ENCODE measurements around the gene CSTF2.
"Not testable (repeated sequence)": the region's sequence is repeated elsewhere in the genome, so short reads cannot be mapped to it uniquely, and the experiment has no call there.

CSTF2 gene

GRCh38 chrX:100819837-100820666 lies at the start of gene CSTF2:
TSS of gene CSTF2 (plus strand) at chrX:100820391. CDS start at chrX:100820417, 26 bp downstream.
- peak; percentile 79 for DNase-seq

GRCh38 chrX:100796371-100796770 lies 23.8 kb upstream of the CSTF2 start:
- not testable (repeated sequence) for DNase-seq

GRCh38 chrX:100797359-100797758 lies 22.8 kb upstream of the CSTF2 start:
- no peak for DNase-seq

- no peak for DNase-seq
These were observed 21.5 kb upstream of the CSTF2 start for GRCh38 chrX:100798484-100799214.

- DNase-seq = no peak
These were observed 17.3 kb upstream of the CSTF2 start for GRCh38 chrX:100802843-100803242.

- DNase-seq = no peak
These were observed 15.4 kb upstream of the CSTF2 start for GRCh38 chrX:100804780-100805179.

- DNase-seq = not testable (repeated sequence)
These were observed 11.9 kb upstream of the CSTF2 start for GRCh38 chrX:100808265-100808664.

GRCh38 chrX:100812216-100813158 lies 7.7 kb upstream of the CSTF2 start:
- no peak for DNase-seq

GRCh38 chrX:100817340-100817739 lies 2.9 kb upstream of the CSTF2 start:
- no peak for DNase-seq

- no peak for DNase-seq
These were observed 706 bp upstream of the CSTF2 start for GRCh38 chrX:100819534-100819836.

GRCh38 chrX:100829730-100830129 lies 9.5 kb downstream of the CSTF2 start:
- peak; percentile 25 for DNase-seq

GRCh38 chrX:100830143-100830542 lies 10.0 kb downstream of the CSTF2 start:
- DNase-seq = no peak

- no peak for DNase-seq
These were observed 10.4 kb downstream of the CSTF2 start for GRCh38 chrX:100830547-100830946.

- no peak for DNase-seq
These were observed 11.2 kb downstream of the CSTF2 start for GRCh38 chrX:100831219-100831946.

- DNase-seq = no peak
These were observed 30.1 kb downstream of the CSTF2 start for GRCh38 chrX:100850317-100850716.

- DNase-seq = no peak
These were observed 32.6 kb downstream of the CSTF2 start for GRCh38 chrX:100852810-100853209.

GRCh38 chrX:100863326-100863864 lies 43.2 kb downstream of the CSTF2 start:
- no peak for DNase-seq

GRCh38 chrX:100864657-100865391 lies 44.6 kb downstream of the CSTF2 start:
- no peak for DNase-seq

GRCh38 chrX:100868273-100868672 lies 48.1 kb downstream of the CSTF2 start:
- DNase-seq = no peak

- DNase-seq = no peak
These were observed 50.3 kb downstream of the CSTF2 start for GRCh38 chrX:100870527-100870926.
